ENCODE results near the gene DUSP10. TPM values are rescaled to one million over a fixed set of nuclear protein-coding genes. Genes with fewer than 3 reads are reported as not detected.

DUSP10 gene
- total RNA-seq, 2 donors from 2014 or later = 5.4 to 12.2 TPM

DNA sequence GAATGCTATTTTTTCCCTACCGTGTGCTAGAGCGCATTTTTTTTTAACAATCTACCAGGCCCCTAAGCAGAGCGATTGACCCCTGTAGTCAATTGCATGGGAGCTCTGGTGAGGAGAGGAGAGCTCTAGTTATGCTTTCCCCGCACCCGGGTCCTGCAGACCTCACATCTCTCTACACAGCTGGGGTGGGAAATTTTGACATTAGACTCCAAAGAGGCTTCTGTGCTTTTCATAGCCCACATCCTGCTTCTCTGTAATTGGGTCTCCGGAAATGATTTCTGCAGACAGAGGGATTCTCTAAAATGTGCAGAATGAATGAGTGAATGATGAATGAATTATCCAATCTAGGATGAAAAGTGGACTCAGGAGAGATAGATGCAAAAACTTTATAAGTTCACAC, 41.5 kb upstream of the DUSP10 start:
- intact Hi-C loops (cut with DNase I) = no loop called here
- Histone ChIP-seq H3K27me3 (no peaks in the 10 kb centered on the region), H3K4me1 (no peaks in the 10 kb centered on the region), H3K4me3 (no peak overlapping the region), H3K9me3 (no peaks in the 10 kb centered on the region), H3K36me3 (replicated peaks in 1 of 2; ENCODE audit: insufficient read depth in 1 of 2, low read depth in 2 of 2) (no peaks in the 10 kb centered on the region), H3K27ac (no peak overlapping the region)
- TF ChIP-seq, protein P1, sequence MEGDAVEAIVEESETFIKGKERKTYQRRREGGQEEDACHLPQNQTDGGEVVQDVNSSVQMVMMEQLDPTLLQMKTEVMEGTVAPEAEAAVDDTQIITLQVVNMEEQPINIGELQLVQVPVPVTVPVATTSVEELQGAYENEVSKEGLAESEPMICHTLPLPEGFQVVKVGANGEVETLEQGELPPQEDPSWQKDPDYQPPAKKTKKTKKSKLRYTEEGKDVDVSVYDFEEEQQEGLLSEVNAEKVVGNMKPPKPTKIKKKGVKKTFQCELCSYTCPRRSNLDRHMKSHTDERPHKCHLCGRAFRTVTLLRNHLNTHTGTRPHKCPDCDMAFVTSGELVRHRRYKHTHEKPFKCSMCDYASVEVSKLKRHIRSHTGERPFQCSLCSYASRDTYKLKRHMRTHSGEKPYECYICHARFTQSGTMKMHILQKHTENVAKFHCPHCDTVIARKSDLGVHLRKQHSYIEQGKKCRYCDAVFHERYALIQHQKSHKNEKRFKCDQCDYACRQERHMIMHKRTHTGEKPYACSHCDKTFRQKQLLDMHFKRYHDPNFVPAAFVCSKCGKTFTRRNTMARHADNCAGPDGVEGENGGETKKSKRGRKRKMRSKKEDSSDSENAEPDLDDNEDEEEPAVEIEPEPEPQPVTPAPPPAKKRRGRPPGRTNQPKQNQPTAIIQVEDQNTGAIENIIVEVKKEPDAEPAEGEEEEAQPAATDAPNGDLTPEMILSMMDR (IDR thresholded peaks at IDR 0.05) = no peak
- TF ChIP-seq POLR2A (IDR thresholded peaks at IDR 0.05) = no peak
- DNase-seq (no peak), ATAC-seq (no peak)
- WGBS, 2 donors = 73 to 85% methylated on average over 6 of the region's 6 CpGs

DNA sequence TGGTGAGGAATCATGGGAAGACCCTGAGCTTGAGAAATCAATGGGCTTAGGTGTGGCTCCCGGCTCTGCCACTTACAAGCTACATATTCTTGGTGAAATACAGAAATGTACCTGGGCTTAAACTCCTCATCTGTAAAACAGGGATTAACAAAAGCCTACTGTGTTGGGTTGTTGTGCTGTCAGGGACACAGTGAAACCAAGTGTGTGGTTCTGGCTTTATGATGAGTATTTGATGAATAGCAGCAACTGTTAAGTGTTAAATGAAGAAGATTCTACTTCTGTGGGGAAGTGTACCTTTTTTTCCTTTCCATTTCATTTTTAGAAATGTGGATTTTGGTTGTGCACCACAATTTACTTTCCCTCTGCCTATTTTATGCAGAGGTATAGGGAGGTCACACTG, 41.1 kb upstream of the DUSP10 start:
- 92 to 100% methylated on average over 1 of the region's 1 CpG for WGBS, 2 donors
- ATAC-seq = no peak

DNA sequence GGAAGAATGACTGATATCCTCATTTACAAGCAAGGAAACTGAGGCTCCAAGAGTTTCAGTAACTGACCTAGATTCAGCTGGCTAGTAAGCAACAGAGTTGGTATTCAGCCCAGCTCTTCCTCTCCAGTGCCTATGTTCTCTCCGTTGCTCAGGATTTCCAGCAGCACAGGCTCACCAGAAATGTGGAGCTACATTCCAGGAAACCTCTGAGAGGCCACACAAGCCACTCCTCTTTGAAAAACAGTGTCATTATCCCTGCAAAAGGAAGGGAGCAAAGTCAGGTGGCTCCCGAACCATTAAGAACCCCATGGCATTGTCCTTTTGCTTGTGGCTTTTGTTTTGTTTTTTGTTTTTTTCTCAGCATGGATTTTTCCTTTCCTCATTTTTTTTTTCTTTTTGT, 40.6 kb upstream of the DUSP10 start:
- H3K4me3 ChIP-seq = no peak overlapping the region
- DNase-seq = no peak
- no peaks in the 10 kb centered on the region for H3K27me3 ChIP-seq
- intact Hi-C loops (cut with DNase I) = no loop called here
- H3K4me1 ChIP-seq = no peaks in the 10 kb centered on the region
- ATAC-seq = no peak
- TF ChIP-seq, protein P1 (IDR thresholded peaks at IDR 0.05) = no peak
- no peak for TF ChIP-seq POLR2A (IDR thresholded peaks at IDR 0.05)
- H3K36me3 ChIP-seq (replicated peaks in 1 of 2; ENCODE audit: insufficient read depth in 1 of 2, low read depth in 2 of 2) = no peaks in the 10 kb centered on the region
- WGBS, 2 donors = 61 to 71% methylated on average over 2 of the region's 2 CpGs
- H3K9me3 ChIP-seq = no peaks in the 10 kb centered on the region
- H3K27ac ChIP-seq = no peak overlapping the region

More for the DNA sequence above, 41.1 kb upstream of the DUSP10 start:
- Histone ChIP-seq H3K4me3 (no peak overlapping the region), H3K9me3 (no peaks in the 10 kb centered on the region), H3K4me1 (no peaks in the 10 kb centered on the region), H3K27ac (no peak overlapping the region), H3K36me3 (replicated peaks in 1 of 2; ENCODE audit: insufficient read depth in 1 of 2, low read depth in 2 of 2) (no peaks in the 10 kb centered on the region), H3K27me3 (no peaks in the 10 kb centered on the region)
- TF ChIP-seq, protein P1 (IDR thresholded peaks at IDR 0.05) = no peak
- TF ChIP-seq POLR2A (IDR thresholded peaks at IDR 0.05) = no peak
- intact Hi-C loops (cut with DNase I) = no loop called here
- DNase-seq = no peak

DNA sequence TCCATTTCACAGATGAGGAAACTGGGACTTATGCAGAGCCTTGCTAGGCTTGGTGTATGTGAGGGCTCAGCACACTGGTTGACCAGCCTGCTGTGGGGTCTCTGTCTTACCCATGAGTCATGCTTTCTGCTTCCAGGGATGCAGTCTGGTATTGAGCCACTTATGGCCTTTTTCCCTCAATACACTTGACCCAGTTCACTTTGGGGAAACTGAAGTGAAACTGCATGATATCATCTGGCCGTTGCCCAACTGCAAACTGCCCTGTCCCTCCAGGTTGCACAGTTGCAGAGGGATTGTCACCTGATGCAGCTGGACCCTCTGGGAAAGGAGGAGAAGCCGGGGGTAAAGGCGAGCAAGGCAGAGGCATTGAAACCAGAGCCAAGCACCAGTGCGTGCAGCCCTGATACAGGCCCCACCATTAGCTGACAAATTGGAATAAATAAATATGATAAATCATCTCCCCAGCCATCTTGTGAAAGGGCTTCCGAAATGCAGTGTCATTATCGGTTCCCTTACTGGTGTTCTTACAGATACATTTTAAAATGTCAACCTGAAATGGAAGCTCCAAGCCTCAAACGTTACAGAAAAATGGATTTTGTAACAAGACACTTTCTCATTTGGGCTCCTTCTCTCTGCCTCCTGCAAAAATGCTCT, 39.3 kb upstream of the DUSP10 start:
- H3K27me3 ChIP-seq = no peaks in the 10 kb centered on the region
- intact Hi-C loops (cut with DNase I) = no loop called here
- 83 to 85% methylated on average over 7 of the region's 7 CpGs for WGBS, 2 donors
- H3K9me3 ChIP-seq = no peaks in the 10 kb centered on the region
- H3K36me3 ChIP-seq (replicated peaks in 1 of 2; ENCODE audit: insufficient read depth in 1 of 2, low read depth in 2 of 2) = no peaks in the 10 kb centered on the region
- H3K4me1 ChIP-seq = no peaks in the 10 kb centered on the region
- ATAC-seq (no peak), DNase-seq (peak in 1 of 4 donors; percentile 32)
- H3K27ac ChIP-seq = no peak overlapping the region
- TF ChIP-seq, protein P1 (IDR thresholded peaks at IDR 0.05) = no peak
- no peak for TF ChIP-seq POLR2A (IDR thresholded peaks at IDR 0.05)
- no peak overlapping the region for H3K4me3 ChIP-seq

DNA sequence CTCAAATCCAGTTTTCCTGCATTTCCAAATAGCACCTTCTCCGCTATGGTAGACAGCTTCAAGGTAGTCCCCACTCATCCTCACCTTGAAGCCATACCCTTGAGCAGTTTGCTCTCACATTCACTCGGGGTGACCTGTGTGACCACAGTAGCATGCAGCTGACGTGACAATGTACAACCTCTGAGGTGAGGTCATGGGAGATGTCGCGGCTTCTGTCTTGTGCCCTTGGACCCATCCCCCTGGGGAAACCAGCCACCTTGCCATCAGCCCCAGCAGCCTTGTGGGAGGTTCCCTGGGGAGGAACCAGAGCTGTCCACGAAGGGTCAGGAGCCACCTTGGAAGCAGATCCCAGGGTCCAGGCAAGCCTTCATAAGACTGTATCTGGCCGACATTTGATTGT, 38.3 kb upstream of the DUSP10 start:
- Histone ChIP-seq H3K9me3 (no peaks in the 10 kb centered on the region), H3K4me1 (no peaks in the 10 kb centered on the region), H3K4me3 (no peak overlapping the region), H3K27ac (no peak overlapping the region), H3K36me3 (replicated peaks in 1 of 2; ENCODE audit: insufficient read depth in 1 of 2, low read depth in 2 of 2) (no peaks in the 10 kb centered on the region), H3K27me3 (no peaks in the 10 kb centered on the region)
- 79 to 85% methylated on average over 4 to 7 of the region's 7 CpGs for WGBS, 2 donors
- DNase-seq (no peak), ATAC-seq (no peak)
- TF ChIP-seq, protein P1 (IDR thresholded peaks at IDR 0.05) = no peak
- no peak for TF ChIP-seq POLR2A (IDR thresholded peaks at IDR 0.05)
- intact Hi-C loops (cut with DNase I) = no loop called here

Measured in body of pancreas (tissue), 4 donors.